Measurements from ENCODE around the gene SORBS2.

Gene SORBS2

GRCh38 chr4:185846505-185847150 lies 34.6 kb upstream of the SORBS2 start:
- no peak overlapping the region for H3K4me3 ChIP-seq (ENCODE audit: low read depth, low read length)
- DNase-seq (ENCODE audit: low read depth), result no peak
- TF ChIP-seq CTCF (conservative IDR thresholded peaks at IDR 0.05; ENCODE audit: low read depth, low read length), result no peak

GRCh38 chr4:185845966-185846365 lies 34.0 kb upstream of the SORBS2 start:
- H3K4me3 ChIP-seq (ENCODE audit: low read depth, low read length), result no peak overlapping the region
- TF ChIP-seq CTCF (conservative IDR thresholded peaks at IDR 0.05; ENCODE audit: low read depth, low read length), result no peak

GRCh38 chr4:185841451-185841850 lies 29.5 kb upstream of the SORBS2 start:
- H3K4me3 ChIP-seq (ENCODE audit: low read depth, low read length), result no peak overlapping the region
- no peak for DNase-seq (ENCODE audit: low read depth)
- no peak for TF ChIP-seq CTCF (conservative IDR thresholded peaks at IDR 0.05; ENCODE audit: low read depth, low read length)

More at GRCh38 chr4:185845966-185846365, 34.0 kb upstream of the SORBS2 start:
- no peak for DNase-seq (ENCODE audit: low read depth)

GRCh38 chr4:185840953-185841352 lies 29.0 kb upstream of the SORBS2 start:
- DNase-seq (ENCODE audit: low read depth), result peak; percentile 69
- TF ChIP-seq CTCF (conservative IDR thresholded peaks at IDR 0.05; ENCODE audit: low read depth, low read length), result no peak
- H3K4me3 ChIP-seq (ENCODE audit: low read depth, low read length), result no peak overlapping the region

GRCh38 chr4:185840201-185840600 lies 28.2 kb upstream of the SORBS2 start:
- peak; percentile 59 for DNase-seq (ENCODE audit: low read depth)
- no peak overlapping the region for H3K4me3 ChIP-seq (ENCODE audit: low read depth, low read length)
- no peak for TF ChIP-seq CTCF (conservative IDR thresholded peaks at IDR 0.05; ENCODE audit: low read depth, low read length)

- peak; percentile 85 for DNase-seq (ENCODE audit: low read depth)
- no peak for TF ChIP-seq CTCF (conservative IDR thresholded peaks at IDR 0.05; ENCODE audit: low read depth, low read length)
- no peak overlapping the region for H3K4me3 ChIP-seq (ENCODE audit: low read depth, low read length)
These were observed 27.8 kb upstream of the SORBS2 start for GRCh38 chr4:185839770-185840169.

GRCh38 chr4:185839194-185839712 lies 27.3 kb upstream of the SORBS2 start:
- TF ChIP-seq CTCF (conservative IDR thresholded peaks at IDR 0.05; ENCODE audit: low read depth, low read length), result peak; percentile 9
- DNase-seq (ENCODE audit: low read depth), result peak; percentile 99
- H3K4me3 ChIP-seq (ENCODE audit: low read depth, low read length), result no peak overlapping the region
